Neural cell (in vitro differentiated cells): Measurements from ENCODE around the gene NHS.

Source experiments
- CTCF ChIP-seq: fragments of 450-650 bp; IDR thresholded peaks from 2 replicates; pipeline ENCODE4 v1.5.1; 2014; ENCODE audit warnings: antibody characterized with exemption, mild to moderate bottlenecking, moderate library complexity; ENCODE audit not compliant: poor library complexity, severe bottlenecking
- EZH2 ChIP-seq: fragments of 200-600, 300-800 bp; shearing (Covaris generic), sonication (generic); IDR thresholded peaks from 2 replicates; pipeline ENCODE4 v1.6.1; 2014; ENCODE audit warnings: antibody characterized with exemption, low read length, borderline replicate concordance, mild to moderate bottlenecking; ENCODE audit not compliant: insufficient read depth, poor library complexity, severe bottlenecking
- POLR2AphosphoS5 ChIP-seq: IDR thresholded peaks from 2 replicates; pipeline ENCODE4 v1.6.1; 2012
- TAF1 ChIP-seq: IDR thresholded peaks from 2 replicates; pipeline ENCODE4 v1.6.1; 2012; ENCODE audit warnings: low read depth

- TF ChIP-seq CTCF (no peak), POLR2AphosphoS5 (no peak), TAF1 (no peak), EZH2 (no peak)
These were observed 252.0 kb downstream of the NHS start for GRCh38 chrX:17627026-17627425.
